Prostate gland (tissue), 2 donors: Measurements from ENCODE around the gene DPEP3. TPM values are rescaled to one million over a fixed set of nuclear protein-coding genes. Genes with fewer than 3 reads are reported as not detected.
A peak's percentile ranks its signal among the peaks of the same experiment; 100 is the strongest.

Experiments used
- DNase-seq: peaks from one replicate; pipeline ENCODE4 v3.0.0-alpha.2; 2019; ENCODE audit warnings: low spot score
- H3K27ac ChIP-seq, 2 donors: fragments of 200-600 bp; sonication (generic); 2 replicates each; pipeline ENCODE4 v1.5.1; 2017 to 2019
- H3K27me3 ChIP-seq: fragments of 200-600 bp; sonication (generic); replicated peaks from 2 replicates; pipeline ENCODE4 v1.5.1; 2019; ENCODE audit not compliant: insufficient read depth
- H3K36me3 ChIP-seq, 2 donors: fragments of 200-600 bp; sonication (generic); 1 replicate in 1 of 2; 2 replicates in 1 of 2; pipeline versions ENCODE4 v1.5.1 to v1.8.1; 2017 to 2019
- H3K4me1 ChIP-seq: fragments of 200-600 bp; sonication (generic); replicated peaks from 2 replicates; pipeline ENCODE4 v1.5.1; 2019
- H3K4me3 ChIP-seq, 2 donors: fragments of 200-600 bp; sonication (generic); 2 replicates each; pipeline ENCODE4 v1.5.1; 2017 to 2019
- H3K9me3 ChIP-seq: fragments of 200-600 bp; sonication (generic); 2 replicates; pipeline ENCODE4 v1.5.1; 2017
- POLR2A ChIP-seq: fragments of 450-650 bp; IDR thresholded peaks from one replicate; pipeline ENCODE4 v1.6.1; 2016; ENCODE audit warnings: antibody characterized with exemption, mild to moderate bottlenecking
- POLR2AphosphoS5 ChIP-seq: sonication (generic); formaldehyde crosslinking; IDR thresholded peaks from one replicate; pipeline ENCODE4 v1.6.1; 2017; ENCODE audit warnings: antibody characterized with exemption
- WGBS: methylation state at CpG from one replicate; pipeline ENCODE4 v1.1.5; 2018; 5-methylcytosine and 5-hydroxymethylcytosine counted together
- intact Hi-C: fragments of 100-400 bp; cut with DNase I; formaldehyde crosslinking; loops from one replicate; pipeline ENCODE4 v1.14.2; 2022
- small RNA-seq, 2 donors: library from RNA; depleted of rRNA; stranded (forward); fragments of <200 nt; gene quantifications; one replicate each; pipeline ENCODE3, GENCODE V24; 2016
- total RNA-seq, 2 donors: library from RNA; depleted of rRNA; stranded (reverse); fragments of >200 nt; gene quantifications; one replicate each; pipeline ENCODE4 v1.1.0, GENCODE V29; 2016
- TF ChIP-seq, protein P1 (sequence below), 4 experiments: fragments of 200-600 bp in 2 of 4; fragments of 450-650 bp in 2 of 4; sonication (generic) in 2 of 4; IDR thresholded peaks; 1 replicate in 3 of 4; 2 replicates in 1 of 4; pipeline ENCODE4 v1.5.1; 2016 to 2019; ENCODE audit warnings: antibody characterized with exemption in 4 of 4, mild to moderate bottlenecking in 2 of 4, moderate library complexity in 2 of 4

Gene DPEP3
- total RNA-seq, 2 donors from 2014 or later: 49.9 TPM; not detected in 1

GRCh38 chr16:67927131-67927941 lies 53.0 kb downstream of the DPEP3 start:
- TF ChIP-seq POLR2A (no peak), POLR2AphosphoS5 (no peak)
- TF ChIP-seq, protein P1, sequence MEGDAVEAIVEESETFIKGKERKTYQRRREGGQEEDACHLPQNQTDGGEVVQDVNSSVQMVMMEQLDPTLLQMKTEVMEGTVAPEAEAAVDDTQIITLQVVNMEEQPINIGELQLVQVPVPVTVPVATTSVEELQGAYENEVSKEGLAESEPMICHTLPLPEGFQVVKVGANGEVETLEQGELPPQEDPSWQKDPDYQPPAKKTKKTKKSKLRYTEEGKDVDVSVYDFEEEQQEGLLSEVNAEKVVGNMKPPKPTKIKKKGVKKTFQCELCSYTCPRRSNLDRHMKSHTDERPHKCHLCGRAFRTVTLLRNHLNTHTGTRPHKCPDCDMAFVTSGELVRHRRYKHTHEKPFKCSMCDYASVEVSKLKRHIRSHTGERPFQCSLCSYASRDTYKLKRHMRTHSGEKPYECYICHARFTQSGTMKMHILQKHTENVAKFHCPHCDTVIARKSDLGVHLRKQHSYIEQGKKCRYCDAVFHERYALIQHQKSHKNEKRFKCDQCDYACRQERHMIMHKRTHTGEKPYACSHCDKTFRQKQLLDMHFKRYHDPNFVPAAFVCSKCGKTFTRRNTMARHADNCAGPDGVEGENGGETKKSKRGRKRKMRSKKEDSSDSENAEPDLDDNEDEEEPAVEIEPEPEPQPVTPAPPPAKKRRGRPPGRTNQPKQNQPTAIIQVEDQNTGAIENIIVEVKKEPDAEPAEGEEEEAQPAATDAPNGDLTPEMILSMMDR (IDR thresholded peaks at IDR 0.05): no peak
- intact Hi-C loops: loop anchor here (5.0 kb wide), 1 partner anchor 255 kb away; no protein-coding TSS in a partner anchor
- Histone ChIP-seq H3K27me3 (no peaks in the 10 kb centered on the region), H3K4me1 (peaks cover 12% of the 10 kb centered on the region), H3K27ac (peak overlapping the region in 1 of 2 donors; percentile 76), H3K9me3 (no peaks in the 10 kb centered on the region), H3K36me3 (no peaks in the 10 kb centered on the region), H3K4me3 (no peak overlapping the region)
- DNase-seq: no peak
- WGBS: 90% methylated on average over 22 of the region's 22 CpGs

DNA sequence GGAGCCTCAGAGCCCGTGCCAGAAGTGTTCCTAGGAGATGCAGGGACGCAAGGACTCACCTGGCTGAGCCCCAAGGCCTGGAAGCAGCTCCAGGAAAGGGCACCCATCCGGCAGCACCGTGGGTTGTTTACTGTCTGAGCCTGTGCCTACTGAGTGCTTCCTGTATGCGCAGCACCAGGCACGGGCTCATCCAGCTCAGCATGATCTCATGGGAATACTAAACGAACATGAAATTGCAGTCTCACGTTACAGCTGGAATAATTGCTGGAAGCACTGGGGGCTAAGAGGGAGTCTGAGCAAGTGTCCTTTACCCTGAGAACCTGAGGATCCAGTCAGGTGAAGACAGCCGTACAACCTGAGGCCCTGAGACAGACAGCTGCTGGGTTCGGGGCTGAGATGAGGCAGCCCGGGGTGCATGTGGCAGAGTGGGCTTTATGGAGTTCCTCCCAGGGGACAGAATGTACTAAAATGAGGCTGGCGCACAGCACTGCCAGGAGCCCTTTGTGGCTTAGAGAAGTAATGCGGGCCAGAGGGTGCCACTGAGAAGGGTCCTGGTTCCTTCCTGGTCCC lies 54.0 kb downstream of the DPEP3 start:
- Histone ChIP-seq H3K36me3 (no peaks in the 10 kb centered on the region), H3K4me1 (peaks cover 12% of the 10 kb centered on the region), H3K4me3 (no peak overlapping the region), H3K9me3 (no peaks in the 10 kb centered on the region), H3K27ac (peak overlapping the region; percentile 65 to 76), H3K27me3 (no peaks in the 10 kb centered on the region)
- TF ChIP-seq POLR2AphosphoS5: peak; percentile 80
- TF ChIP-seq, protein P1 (IDR thresholded peaks at IDR 0.05): no peak
- 35% methylated on average over 10 of the region's 13 CpGs for WGBS
- peak; percentile 70 for DNase-seq
- intact Hi-C loops: loop anchor here (5.0 kb wide), 1 partner anchor 254 kb away; no protein-coding TSS in a partner anchor

Small RNA genes within 50 kb of the gene (small RNA-seq; reads per million reads assigned to genes)
- 0 reads per million in 2 donors for gene RNU6-359P

Other genes starting within 250 kb of the DPEP3 start
- 10 to 100 TPM; 11.1 to 22.8 TPM for gene RANBP10, start 173.9 kb downstream of the DPEP3 start, total RNA-seq
- gene TSNAXIP1, start 173.6 kb downstream of the DPEP3 start, total RNA-seq: 1 to 10 TPM; 2.1 to 8.0 TPM
- 10 to 100 TPM; 60.2 to 78.6 TPM for gene THAP11, start 138.2 kb downstream of the DPEP3 start, total RNA-seq
- gene NUTF2, start 133.6 kb downstream of the DPEP3 start, total RNA-seq: 100 to 1,000 TPM in 1 of 2 donors, 10 to 100 TPM in 1; 61.5 to 234 TPM
- 10 to 100 TPM; 28.1 to 69.2 TPM for gene CENPT, start 132.8 kb downstream of the DPEP3 start, total RNA-seq
- gene EDC4, start 107.4 kb downstream of the DPEP3 start, total RNA-seq: 10 to 100 TPM; 47.3 to 76.5 TPM
- 1 to 10 TPM; 4.0 to 4.4 TPM for gene NRN1L, start 95.6 kb downstream of the DPEP3 start, total RNA-seq
- gene PSKH1, start 87.2 kb downstream of the DPEP3 start, total RNA-seq: 10 to 100 TPM; 16.7 to 53.2 TPM
- gene CTRL, start 48.6 kb downstream of the DPEP3 start, total RNA-seq: under 1 TPM in 1 of 2 donors, not detected in 1; 0.85 TPM
- 10 to 100 TPM; 29.9 to 42.5 TPM for gene PSMB10, start 43.6 kb downstream of the DPEP3 start, total RNA-seq
- 10 to 100 TPM in 1 of 2 donors, 1 to 10 TPM in 1; 6.9 to 17.4 TPM for gene LCAT, start 36.4 kb downstream of the DPEP3 start, total RNA-seq
- gene SLC12A4, start 11.9 kb downstream of the DPEP3 start, total RNA-seq: 10 to 100 TPM; 32.6 to 89.1 TPM
- 1 to 10 TPM in 1 of 2 donors, under 1 TPM in 1; 0.41 to 2.4 TPM for gene DPEP2, start 19.0 kb upstream of the DPEP3 start, total RNA-seq
- under 1 TPM in 1 of 2 donors, not detected in 1; 0.62 TPM for gene DPEP2NB, start 35.4 kb upstream of the DPEP3 start, total RNA-seq
- 10 to 100 TPM in 1 of 2 donors, 1 to 10 TPM in 1; 7.1 to 16.5 TPM for gene DDX28, start 42.7 kb upstream of the DPEP3 start, total RNA-seq
- 10 to 100 TPM in 1 of 2 donors, 1 to 10 TPM in 1; 7.2 to 14.5 TPM for gene DUS2, start 42.8 kb upstream of the DPEP3 start, total RNA-seq
- gene NFATC3, start 104.9 kb upstream of the DPEP3 start, total RNA-seq: 10 to 100 TPM; 36.6 to 84.1 TPM